Measurements from ENCODE around the gene IQCH. TPM values are rescaled to one million over a fixed set of nuclear protein-coding genes. Genes with fewer than 3 reads are reported as not detected.

IQCH gene
- total RNA-seq, 4 donors from 2014 or later, result 9.6 to 13.7 (median 11.8) TPM

GRCh38 chr15:67407786-67408185, 153.2 kb downstream of the IQCH start:
- H3K4me1 ChIP-seq, result peaks cover 0 to 17% of the 10 kb centered on the region in 2 donors
- DNase-seq, result no peak
- no peak for TF ChIP-seq POLR2A (IDR thresholded peaks at IDR 0.05)
- no peak for TF ChIP-seq CTCF (IDR thresholded peaks at IDR 0.05)
- no peak overlapping the region for H3K4me3 ChIP-seq (replicated peaks in 1 of 3)
- intact Hi-C loops (cut with DNase I), result no loop called here
- no peak overlapping the region for H3K27ac ChIP-seq
- H3K9me3 ChIP-seq, result no peaks in the 10 kb centered on the region
- H3K36me3 ChIP-seq, result no peaks in the 10 kb centered on the region
- WGBS, 2 donors, result 92 to 96% methylated on average over 8 of the region's 8 CpGs
- H3K27me3 ChIP-seq, result no peaks in the 10 kb centered on the region

- no peak overlapping the region for H3K27ac ChIP-seq
- DNase-seq, result no peak
- no peaks in the 10 kb centered on the region for H3K36me3 ChIP-seq
- intact Hi-C loops (cut with DNase I), result no loop called here
- H3K9me3 ChIP-seq, result no peaks in the 10 kb centered on the region
- 91 to 92% methylated on average over 6 of the region's 6 CpGs for WGBS, 2 donors
- TF ChIP-seq POLR2A (IDR thresholded peaks at IDR 0.05), result no peak
- no peak for TF ChIP-seq CTCF (IDR thresholded peaks at IDR 0.05)
- H3K27me3 ChIP-seq, result no peaks in the 10 kb centered on the region
- no peak overlapping the region for H3K4me3 ChIP-seq (replicated peaks in 1 of 3)
- peaks cover 8 to 20% of the 10 kb centered on the region in 2 donors for H3K4me1 ChIP-seq
Measured at GRCh38 chr15:67409175-67409574, 154.6 kb downstream of the IQCH start.

GRCh38 chr15:67411486-67411885, 156.9 kb downstream of the IQCH start:
- no peak overlapping the region for H3K27ac ChIP-seq
- peaks cover 29 to 42% of the 10 kb centered on the region in 2 donors for H3K4me1 ChIP-seq
- no peaks in the 10 kb centered on the region for H3K9me3 ChIP-seq
- H3K4me3 ChIP-seq (replicated peaks in 1 of 3), result no peak overlapping the region
- intact Hi-C loops (cut with DNase I), result no loop called here
- no peaks in the 10 kb centered on the region for H3K27me3 ChIP-seq
- no peak for TF ChIP-seq CTCF (IDR thresholded peaks at IDR 0.05)
- no peak for TF ChIP-seq POLR2A (IDR thresholded peaks at IDR 0.05)
- no peak for DNase-seq
- no peaks in the 10 kb centered on the region for H3K36me3 ChIP-seq

GRCh38 chr15:67413770-67414390, 159.3 kb downstream of the IQCH start:
- intact Hi-C loops (cut with DNase I), result no loop called here
- H3K4me1 ChIP-seq, result peaks cover 38 to 53% of the 10 kb centered on the region in 2 donors
- no peaks in the 10 kb centered on the region for H3K27me3 ChIP-seq
- no peaks in the 10 kb centered on the region for H3K9me3 ChIP-seq
- H3K36me3 ChIP-seq, result no peaks in the 10 kb centered on the region
- peak overlapping the region in 1 of 3 donors; percentile 82 for H3K27ac ChIP-seq
- DNase-seq, result peak in 1 of 2 donors; percentile 25
- WGBS, 2 donors, result 72 to 79% methylated on average over 11 of the region's 11 CpGs
- H3K4me3 ChIP-seq (replicated peaks in 1 of 3), result no peak overlapping the region
- TF ChIP-seq POLR2A (IDR thresholded peaks at IDR 0.05) (no peak), CTCF (IDR thresholded peaks at IDR 0.05) (no peak)

GRCh38 chr15:67415181-67415580, 160.6 kb downstream of the IQCH start:
- peak overlapping the region; percentile 66 to 82 (median 69) for H3K27ac ChIP-seq
- TF ChIP-seq CTCF (IDR thresholded peaks at IDR 0.05) (no peak), POLR2A (IDR thresholded peaks at IDR 0.05) (peak in 1 of 2 donors; percentile 21)
- WGBS, 2 donors, result 39 to 51% methylated on average over 7 of the region's 7 CpGs
- peak; percentile 92 to 94 for DNase-seq
- H3K27me3 ChIP-seq, result no peaks in the 10 kb centered on the region
- peaks cover 47 to 56% of the 10 kb centered on the region in 2 donors for H3K4me1 ChIP-seq
- intact Hi-C loops (cut with DNase I), result no loop called here
- no peaks in the 10 kb centered on the region for H3K36me3 ChIP-seq
- no peak overlapping the region for H3K4me3 ChIP-seq (replicated peaks in 1 of 3)
- H3K9me3 ChIP-seq, result no peaks in the 10 kb centered on the region

Measured in thyroid gland (tissue), 4 donors.